Loucy (cell line): Measurements from ENCODE around the gene ANO2.

ENCODE experiments used
- EZH2phosphoT487 ChIP-seq: fragments of 200-600 bp; IDR thresholded peaks from 2 replicates; pipeline ENCODE4 v1.6.1; 2018; ENCODE audit warnings: antibody characterized with exemption, mild to moderate bottlenecking, moderate library complexity, borderline replicate concordance
- TF ChIP-seq, protein P1 (sequence below): fragments of 200-600 bp; sonication (generic); conservative IDR thresholded peaks from 2 replicates; pipeline ENCODE4 v1.5.1; 2014; ENCODE audit warnings: mild to moderate bottlenecking, antibody characterized with exemption, low read length

DNA sequence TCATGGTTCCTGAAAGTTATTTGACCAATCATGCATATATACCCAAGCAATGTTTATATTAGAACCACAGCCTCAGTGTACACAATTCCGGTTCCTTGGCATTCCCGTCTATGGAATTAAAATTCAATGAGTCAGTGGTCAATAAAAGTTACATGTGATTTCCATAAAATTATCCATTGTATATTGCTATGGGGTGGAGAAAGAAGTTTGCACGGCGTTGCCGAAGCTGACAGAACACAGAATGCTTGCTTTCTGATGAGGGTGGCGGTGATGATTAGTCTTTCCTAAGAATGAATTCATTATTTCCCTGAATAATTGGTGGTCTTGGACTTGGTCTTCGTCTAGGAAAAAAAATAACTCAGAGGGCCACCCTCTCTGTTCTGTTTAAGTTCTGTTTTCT is 214.1 kb downstream of the ANO2 start:
- TF ChIP-seq, protein P1, sequence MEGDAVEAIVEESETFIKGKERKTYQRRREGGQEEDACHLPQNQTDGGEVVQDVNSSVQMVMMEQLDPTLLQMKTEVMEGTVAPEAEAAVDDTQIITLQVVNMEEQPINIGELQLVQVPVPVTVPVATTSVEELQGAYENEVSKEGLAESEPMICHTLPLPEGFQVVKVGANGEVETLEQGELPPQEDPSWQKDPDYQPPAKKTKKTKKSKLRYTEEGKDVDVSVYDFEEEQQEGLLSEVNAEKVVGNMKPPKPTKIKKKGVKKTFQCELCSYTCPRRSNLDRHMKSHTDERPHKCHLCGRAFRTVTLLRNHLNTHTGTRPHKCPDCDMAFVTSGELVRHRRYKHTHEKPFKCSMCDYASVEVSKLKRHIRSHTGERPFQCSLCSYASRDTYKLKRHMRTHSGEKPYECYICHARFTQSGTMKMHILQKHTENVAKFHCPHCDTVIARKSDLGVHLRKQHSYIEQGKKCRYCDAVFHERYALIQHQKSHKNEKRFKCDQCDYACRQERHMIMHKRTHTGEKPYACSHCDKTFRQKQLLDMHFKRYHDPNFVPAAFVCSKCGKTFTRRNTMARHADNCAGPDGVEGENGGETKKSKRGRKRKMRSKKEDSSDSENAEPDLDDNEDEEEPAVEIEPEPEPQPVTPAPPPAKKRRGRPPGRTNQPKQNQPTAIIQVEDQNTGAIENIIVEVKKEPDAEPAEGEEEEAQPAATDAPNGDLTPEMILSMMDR = no peak
- TF ChIP-seq EZH2phosphoT487 = no peak
